HCT116 (cell line): ENCODE data around the gene ODF2L. TPM values are rescaled to one million over a fixed set of nuclear protein-coding genes. Genes with fewer than 3 reads are reported as not detected.

Experiments used
- ATAC-seq: fragments of 200-7000 bp; cut with Tn5 transposase; 2 replicates; pipeline ENCODE4 v1.9.1; 2020; ENCODE audit warnings: mild to moderate bottlenecking, moderate library complexity
- Bru-seq: library from RNA; stranded (reverse); fragments of 400-500 nt; gene quantifications from one replicate; lab custom pipeline; 2021; lab: Mats Ljungman, UMichigan
- BruChase-seq, 2 experiments: library from RNA; stranded (reverse); fragments of 400-500 nt; gene quantifications; one replicate each; lab custom pipeline; 2021; lab: Mats Ljungman, UMichigan
- BruUV-seq: library from RNA; stranded (reverse); fragments of 400-500 nt; replicated peaks from 2 replicates; lab custom pipeline; 2021; lab: Mats Ljungman, UMichigan
- CTCF ChIA-PET: fragments of 300-600 bp; sonication (Branson Sonifier 250); formaldehyde crosslinking; loops from one replicate; lab custom pipeline; 2021; ENCODE audit warnings: antibody characterized with exemption; lab: Charles Lee
- POLR2A ChIA-PET: fragments of 300-600, 350-600 bp; sonication (Branson Sonifier 250); formaldehyde crosslinking; loops from one replicate; lab custom pipeline; 2021; ENCODE audit warnings: antibody characterized with exemption; lab: Charles Lee
- RAD21 ChIA-PET, 2 experiments: fragments of 300-600 bp; sonication (Branson Sonifier 250); formaldehyde crosslinking; loops; one replicate each; lab custom pipeline; 2023; ENCODE audit warnings: low total read pairs in 2 of 2; ENCODE audit not compliant: uncharacterized antibody in 2 of 2, unreplicated experiment in 2 of 2, low non-redundant PET in 1 of 2; lab: Charles Lee
- DNase-seq: peaks from one replicate; pipeline ENCODE4 v3.0.0-alpha.2; 2010; ENCODE audit warnings: low read depth, low spot score
- H2AFZ ChIP-seq: fragments of 200-600 bp; shearing (Covaris generic), sonication (generic); 2 replicates; pipeline ENCODE4 v1.6.1; 2017; ENCODE audit warnings: low read depth, mixed run types, mixed read lengths, antibody characterized with exemption, low read length; ENCODE audit not compliant: poor library complexity, severe bottlenecking
- H3K27ac ChIP-seq: 2 replicates; pipeline ENCODE4 v1.5.1; 2012; ENCODE audit warnings: low read depth, low read length
- H3K27me3 ChIP-seq: fragments of 200-600 bp; sonication (generic); 2 replicates; pipeline ENCODE4 v1.6.1; 2016; ENCODE audit warnings: mixed run types, low read length, mixed read lengths; ENCODE audit not compliant: insufficient read depth
- H3K36me3 ChIP-seq, 2 experiments: fragments of 200-500 bp in 1 of 2; fragments of 200-600 bp in 1 of 2; sonication (Bioruptor generic) in 1 of 2; sonication (generic) in 1 of 2; 2 replicates each; pipeline versions ENCODE4 v1.5.1 to v1.6.1; 2014 to 2016; ENCODE audit warnings: low read length in 2 of 2, inconsistent platforms in 1 of 2, mixed read lengths in 1 of 2, mixed run types in 1 of 2; ENCODE audit not compliant: insufficient read depth in 2 of 2, control insufficient read depth in 1 of 2
- H3K4me1 ChIP-seq, 2 experiments: fragments of 200-600 bp in 1 of 2; sonication (generic) in 1 of 2; 2 replicates each; pipeline versions ENCODE4 v1.5.1 to v1.6.1; 2012 to 2017; ENCODE audit warnings: low read length in 2 of 2, inconsistent platforms in 1 of 2, mild to moderate bottlenecking in 1 of 2, mixed read lengths in 1 of 2, mixed run types in 1 of 2, moderate library complexity in 1 of 2; ENCODE audit not compliant: insufficient read depth in 2 of 2, control insufficient read depth in 1 of 2
- H3K4me2 ChIP-seq: fragments of 200-600 bp; sonication (generic); 2 replicates; pipeline ENCODE4 v1.6.1; 2017; ENCODE audit warnings: mixed run types, low read length, mixed read lengths
- H3K4me3 ChIP-seq, 2 experiments: fragments of 200-600 bp in 1 of 2; sonication (generic) in 1 of 2; replicated peaks in 1 of 2; 2 replicates each; pipeline ENCODE4 v1.5.1; 2011 to 2016; ENCODE audit warnings: low read length in 2 of 2, control low read depth in 1 of 2, low read depth in 1 of 2, mild to moderate bottlenecking in 1 of 2, mixed read lengths in 1 of 2, mixed run types in 1 of 2
- H3K79me2 ChIP-seq: fragments of 200-600 bp; sonication (generic); 2 replicates; pipeline ENCODE4 v1.6.1; 2017; ENCODE audit warnings: mild to moderate bottlenecking, mixed run types, low read length, moderate library complexity, mixed read lengths; ENCODE audit not compliant: insufficient read depth
- H3K9ac ChIP-seq: fragments of 200-600 bp; sonication (generic); 2 replicates; pipeline ENCODE4 v1.6.1; 2016; ENCODE audit warnings: low read length, mixed read lengths
- H3K9me2 ChIP-seq: fragments of 200-600 bp; sonication (generic), shearing (Covaris generic); 2 replicates; pipeline ENCODE4 v1.6.1; 2017; ENCODE audit warnings: mixed run types, mild to moderate bottlenecking, moderate library complexity; ENCODE audit not compliant: insufficient read depth
- H3K9me3 ChIP-seq, 2 experiments: fragments of 200-500 bp in 1 of 2; fragments of 200-600 bp in 1 of 2; sonication (Bioruptor generic) in 1 of 2; sonication (generic) in 1 of 2; 2 replicates each; pipeline ENCODE4 v1.6.1; 2014 to 2017; ENCODE audit warnings: low read length in 2 of 2, mixed read lengths in 2 of 2, inconsistent platforms in 1 of 2, low read depth in 1 of 2, mild to moderate bottlenecking in 1 of 2, mixed run types in 1 of 2, moderate library complexity in 1 of 2; ENCODE audit not compliant: control insufficient read depth in 1 of 2, insufficient read depth in 1 of 2
- H4K20me1 ChIP-seq: fragments of 200-600 bp; sonication (generic), shearing (Covaris generic); 2 replicates; pipeline ENCODE4 v1.6.1; 2017; ENCODE audit warnings: mixed run types, mild to moderate bottlenecking, moderate library complexity; ENCODE audit not compliant: insufficient read depth
- CBX3 ChIP-seq: IDR thresholded peaks from 2 replicates; pipeline ENCODE4 v1.6.1; 2012; ENCODE audit warnings: low read depth
- CEBPB ChIP-seq: IDR thresholded peaks from 2 replicates; pipeline ENCODE4 v1.6.1; 2012; ENCODE audit warnings: low read depth
- EGR1 ChIP-seq: IDR thresholded peaks from 2 replicates; pipeline ENCODE4 v1.6.1; 2012; ENCODE audit warnings: low read depth
- EZH2 ChIP-seq: fragments of 200-600 bp; sonication (generic); IDR thresholded peaks from 2 replicates; pipeline ENCODE4 v1.6.1; 2017; ENCODE audit warnings: antibody characterized with exemption, mixed run types
- EZH2phosphoT487 ChIP-seq: fragments of 200-600 bp; IDR thresholded peaks from 2 replicates; pipeline ENCODE4 v1.6.1; 2018; ENCODE audit warnings: antibody characterized with exemption, borderline replicate concordance
- FOSL1 ChIP-seq: IDR thresholded peaks from 2 replicates; pipeline ENCODE4 v1.6.1; 2012; ENCODE audit warnings: low read depth
- JUND ChIP-seq: IDR thresholded peaks from 2 replicates; pipeline ENCODE4 v1.6.1; 2012
- POLR2AphosphoS5 ChIP-seq: IDR thresholded peaks from 2 replicates; pipeline ENCODE4 v1.6.1; 2011; ENCODE audit warnings: mild to moderate bottlenecking, low read depth, low read length, moderate library complexity
- SIN3A ChIP-seq: IDR thresholded peaks from 2 replicates; pipeline ENCODE4 v1.6.1; 2012; ENCODE audit warnings: low read depth
- SP1 ChIP-seq: IDR thresholded peaks from 2 replicates; pipeline ENCODE4 v1.6.1; 2012; ENCODE audit warnings: low read depth
- SRF ChIP-seq: IDR thresholded peaks from 2 replicates; pipeline ENCODE4 v1.6.1; 2012; ENCODE audit warnings: low read depth
- TCF7L2 ChIP-seq: IDR thresholded peaks from 2 replicates; pipeline ENCODE4 v1.7.0; 2011; ENCODE audit warnings: borderline replicate concordance, inconsistent platforms; ENCODE audit not compliant: insufficient read depth, insufficient read length; ENCODE audit errors: extremely low read depth
- YY1 ChIP-seq: IDR thresholded peaks from 2 replicates; pipeline ENCODE4 v1.6.1; 2011; ENCODE audit warnings: low read length, low read depth, moderate library complexity, mild to moderate bottlenecking; ENCODE audit not compliant: insufficient replicate concordance; ENCODE audit errors: extremely low read depth
- ZFX ChIP-seq: fragments of 450-650 bp; IDR thresholded peaks from 2 replicates; pipeline ENCODE4 v1.6.1; 2017
- ZNF274 ChIP-seq: fragments of 200-500 bp; sonication (Bioruptor generic); IDR thresholded peaks from 2 replicates; pipeline ENCODE4 v1.6.1; 2014; ENCODE audit warnings: mild to moderate bottlenecking, low read depth, low read length, inconsistent platforms
- intact Hi-C: fragments of 100-400 bp; cut with micrococcal nuclease; formaldehyde crosslinking; loops from 2 replicates; pipeline ENCODE4 v1.10.0; 2022
- long read RNA-seq: library from polyadenylated mRNA; unstranded; transcript quantifications from one replicate; pipeline ENCODE4 v2.0.0, GENCODE V29; 2021; ENCODE audit not compliant: unreplicated experiment
- polyA plus RNA-seq: library from polyadenylated mRNA; unstranded; fragments of >200 nt; gene quantifications from 2 replicates; pipeline ENCODE4 v1.2.1, GENCODE V29; 2012; ENCODE audit warnings: missing spikeins
- total RNA-seq: library from RNA; stranded (reverse); gene quantifications from one replicate; pipeline ENCODE4 v1.2.1, GENCODE V29; 2021; ENCODE audit not compliant: unreplicated experiment
- TF ChIP-seq, protein P1 (sequence below), 3 experiments: fragments of 200-600 bp in 1 of 3; sonication (generic) in 1 of 3; IDR thresholded peaks in 2 of 3; conservative IDR thresholded peaks in 1 of 3; 2 replicates each; pipeline ENCODE4 v1.5.1; 2012 to 2017; ENCODE audit warnings: low read depth in 2 of 3, low read length in 2 of 3, antibody characterized with exemption in 1 of 3, borderline replicate concordance in 1 of 3, control low read depth in 1 of 3, mild to moderate bottlenecking in 1 of 3, mixed read lengths in 1 of 3, mixed run types in 1 of 3, moderate library complexity in 1 of 3; ENCODE audit not compliant: insufficient read depth in 1 of 3
- TF ChIP-seq, protein P2 (sequence below): IDR thresholded peaks from 2 replicates; pipeline ENCODE4 v1.6.1; 2012
- TF ChIP-seq, protein P3 (sequence below): IDR thresholded peaks from 2 replicates; pipeline ENCODE4 v1.6.1; 2012; ENCODE audit warnings: low read depth

The ODF2L gene, protein sequence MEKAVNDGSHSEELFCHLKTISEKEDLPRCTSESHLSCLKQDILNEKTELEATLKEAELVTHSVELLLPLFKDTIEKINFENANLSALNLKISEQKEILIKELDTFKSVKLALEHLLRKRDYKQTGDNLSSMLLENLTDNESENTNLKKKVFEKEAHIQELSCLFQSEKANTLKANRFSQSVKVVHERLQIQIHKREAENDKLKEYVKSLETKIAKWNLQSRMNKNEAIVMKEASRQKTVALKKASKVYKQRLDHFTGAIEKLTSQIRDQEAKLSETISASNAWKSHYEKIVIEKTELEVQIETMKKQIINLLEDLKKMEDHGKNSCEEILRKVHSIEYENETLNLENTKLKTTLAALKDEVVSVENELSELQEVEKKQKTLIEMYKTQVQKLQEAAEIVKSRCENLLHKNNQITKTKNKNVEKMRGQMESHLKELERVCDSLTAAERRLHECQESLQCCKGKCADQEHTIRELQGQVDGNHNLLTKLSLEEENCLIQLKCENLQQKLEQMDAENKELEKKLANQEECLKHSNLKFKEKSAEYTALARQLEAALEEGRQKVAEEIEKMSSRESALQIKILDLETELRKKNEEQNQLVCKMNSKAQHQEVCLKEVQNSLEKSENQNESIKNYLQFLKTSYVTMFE
- total RNA-seq (33.7 TPM), Bru-seq, nascent RNA (percentile 80 among the genes with signal in this experiment), BruChase-seq, experiment 1, labeled RNA remaining after a 6-hour chase (percentile 83 among the genes with signal in this experiment), BruChase-seq, experiment 2, labeled RNA remaining after a 2-hour chase (percentile 90 among the genes with signal in this experiment)
- 5.1 and 8.0 TPM in 2 replicates for polyA plus RNA-seq
- long read RNA-seq, partial matches to known transcripts = 6 of 37 reads
- long read RNA-seq, other reads (novel, unspliced or antisense) = 23 of 37 reads

DNA sequence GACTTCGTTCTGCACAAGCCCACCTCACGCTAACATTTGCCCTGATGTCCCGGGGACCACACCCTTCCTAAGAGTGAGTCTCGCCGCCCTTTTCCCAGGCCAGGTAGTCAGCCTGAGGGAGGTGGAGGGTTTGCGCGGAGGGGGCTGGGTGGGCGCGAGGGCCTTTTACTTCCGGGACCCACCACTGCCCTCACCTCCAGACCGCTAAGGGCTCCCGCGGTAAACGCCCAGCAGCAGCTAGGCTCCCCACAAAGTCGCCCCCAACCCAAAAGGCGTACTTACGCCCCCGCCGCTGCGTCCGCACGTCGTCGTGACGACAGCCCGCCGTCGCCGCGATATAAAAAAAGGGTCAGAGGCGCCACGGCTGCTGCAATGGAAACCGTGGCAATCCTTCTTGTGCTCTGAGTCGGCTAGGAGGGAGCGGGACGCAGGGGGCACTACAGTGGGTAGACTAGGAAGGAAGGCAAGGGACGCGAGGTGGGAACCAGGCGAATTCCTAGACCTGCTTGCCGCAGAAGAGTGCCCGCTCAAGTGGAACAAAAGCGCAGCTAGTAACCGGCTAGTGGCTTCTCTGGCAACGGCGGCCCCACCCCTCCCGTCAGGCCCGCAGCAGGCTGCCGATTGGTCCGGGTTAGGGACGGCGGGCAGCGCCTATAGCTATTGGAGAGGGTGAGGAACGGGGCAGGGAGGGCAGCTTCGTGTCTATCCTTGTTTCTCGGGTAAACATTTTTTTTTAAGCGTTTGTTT is at the start of gene ODF2L:
TSS of gene ODF2L (minus strand) at position 573 of the 747 bp plus-strand sequence. CDS start 9,296 bp downstream, outside the sequence.
- peak within 1 kb of the TSS; percentile 80 to 82 for H3K4me3 ChIP-seq
- peaks cover 12% of the 10 kb centered on the region for H3K79me2 ChIP-seq
- peak; percentile 99 for ATAC-seq
- ChIA-PET CTCF (interaction anchor here (1.0 to 1.4 kb wide), 2 partner anchors 16 to 308 kb away, joined by 3 to 4 read pairs; partner anchors contain the start of gene SH3GLB1), POLR2A (interaction anchor here (0.7 to 1.0 kb wide), 4 partner anchors 10 to 300 kb away, joined by 3 to 5 read pairs (median 4); no protein-coding TSS in a partner anchor), RAD21 (no interaction called here)
- peak within 1 kb of the TSS; percentile 83 for H2AFZ ChIP-seq
- H3K4me1 ChIP-seq = peaks cover 4 to 14% of the 10 kb centered on the region in 2 experiments; a peak in 3 of 4 replicates
- no TSS peak for BruUV-seq
- peak; percentile 70 for DNase-seq
- H3K27ac ChIP-seq = peak within 1 kb of the TSS; percentile 69
- H3K9me2 ChIP-seq = no peaks in the 10 kb centered on the region
- H3K9ac ChIP-seq = peak within 1 kb of the TSS; percentile 76
- no peaks in the 10 kb centered on the region for H3K9me3 ChIP-seq
- intact Hi-C loops = no loop called here
- H3K27me3 ChIP-seq = no peaks in the 10 kb centered on the region
- H4K20me1 ChIP-seq = no peaks in the 10 kb centered on the region
- no peaks in the 10 kb centered on the region for H3K36me3 ChIP-seq
- H3K4me2 ChIP-seq = peak within 1 kb of the TSS; percentile 94
- TF ChIP-seq ZFX = no peak
- TF ChIP-seq, protein P1, sequence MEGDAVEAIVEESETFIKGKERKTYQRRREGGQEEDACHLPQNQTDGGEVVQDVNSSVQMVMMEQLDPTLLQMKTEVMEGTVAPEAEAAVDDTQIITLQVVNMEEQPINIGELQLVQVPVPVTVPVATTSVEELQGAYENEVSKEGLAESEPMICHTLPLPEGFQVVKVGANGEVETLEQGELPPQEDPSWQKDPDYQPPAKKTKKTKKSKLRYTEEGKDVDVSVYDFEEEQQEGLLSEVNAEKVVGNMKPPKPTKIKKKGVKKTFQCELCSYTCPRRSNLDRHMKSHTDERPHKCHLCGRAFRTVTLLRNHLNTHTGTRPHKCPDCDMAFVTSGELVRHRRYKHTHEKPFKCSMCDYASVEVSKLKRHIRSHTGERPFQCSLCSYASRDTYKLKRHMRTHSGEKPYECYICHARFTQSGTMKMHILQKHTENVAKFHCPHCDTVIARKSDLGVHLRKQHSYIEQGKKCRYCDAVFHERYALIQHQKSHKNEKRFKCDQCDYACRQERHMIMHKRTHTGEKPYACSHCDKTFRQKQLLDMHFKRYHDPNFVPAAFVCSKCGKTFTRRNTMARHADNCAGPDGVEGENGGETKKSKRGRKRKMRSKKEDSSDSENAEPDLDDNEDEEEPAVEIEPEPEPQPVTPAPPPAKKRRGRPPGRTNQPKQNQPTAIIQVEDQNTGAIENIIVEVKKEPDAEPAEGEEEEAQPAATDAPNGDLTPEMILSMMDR (IDR thresholded peaks at IDR 0.05 in 2 of 3, conservative IDR thresholded peaks at IDR 0.05 in 1 of 3; ENCODE audit: borderline replicate concordance in 1 of 3, insufficient read depth in 1 of 3, low read depth in 2 of 3, low read length in 2 of 3) = no peak
- TF ChIP-seq CBX3 = no peak
- no peak for TF ChIP-seq SRF
- peak; percentile 15; the same call in 1 of the 2 replicates for TF ChIP-seq SP1
- TF ChIP-seq, protein P2, sequence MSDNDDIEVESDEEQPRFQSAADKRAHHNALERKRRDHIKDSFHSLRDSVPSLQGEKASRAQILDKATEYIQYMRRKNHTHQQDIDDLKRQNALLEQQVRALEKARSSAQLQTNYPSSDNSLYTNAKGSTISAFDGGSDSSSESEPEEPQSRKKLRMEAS = no peak
- peak; percentile 68 for TF ChIP-seq SIN3A
- TF ChIP-seq YY1 = peak; percentile 68
- no peak for TF ChIP-seq CEBPB
- no peak for TF ChIP-seq FOSL1
- TF ChIP-seq ZNF274 = no peak
- TF ChIP-seq JUND = no peak
- TF ChIP-seq EZH2phosphoT487 = no peak
- TF ChIP-seq TCF7L2 = no peak
- peak; percentile 94 for TF ChIP-seq EGR1
- TF ChIP-seq, protein P3, sequence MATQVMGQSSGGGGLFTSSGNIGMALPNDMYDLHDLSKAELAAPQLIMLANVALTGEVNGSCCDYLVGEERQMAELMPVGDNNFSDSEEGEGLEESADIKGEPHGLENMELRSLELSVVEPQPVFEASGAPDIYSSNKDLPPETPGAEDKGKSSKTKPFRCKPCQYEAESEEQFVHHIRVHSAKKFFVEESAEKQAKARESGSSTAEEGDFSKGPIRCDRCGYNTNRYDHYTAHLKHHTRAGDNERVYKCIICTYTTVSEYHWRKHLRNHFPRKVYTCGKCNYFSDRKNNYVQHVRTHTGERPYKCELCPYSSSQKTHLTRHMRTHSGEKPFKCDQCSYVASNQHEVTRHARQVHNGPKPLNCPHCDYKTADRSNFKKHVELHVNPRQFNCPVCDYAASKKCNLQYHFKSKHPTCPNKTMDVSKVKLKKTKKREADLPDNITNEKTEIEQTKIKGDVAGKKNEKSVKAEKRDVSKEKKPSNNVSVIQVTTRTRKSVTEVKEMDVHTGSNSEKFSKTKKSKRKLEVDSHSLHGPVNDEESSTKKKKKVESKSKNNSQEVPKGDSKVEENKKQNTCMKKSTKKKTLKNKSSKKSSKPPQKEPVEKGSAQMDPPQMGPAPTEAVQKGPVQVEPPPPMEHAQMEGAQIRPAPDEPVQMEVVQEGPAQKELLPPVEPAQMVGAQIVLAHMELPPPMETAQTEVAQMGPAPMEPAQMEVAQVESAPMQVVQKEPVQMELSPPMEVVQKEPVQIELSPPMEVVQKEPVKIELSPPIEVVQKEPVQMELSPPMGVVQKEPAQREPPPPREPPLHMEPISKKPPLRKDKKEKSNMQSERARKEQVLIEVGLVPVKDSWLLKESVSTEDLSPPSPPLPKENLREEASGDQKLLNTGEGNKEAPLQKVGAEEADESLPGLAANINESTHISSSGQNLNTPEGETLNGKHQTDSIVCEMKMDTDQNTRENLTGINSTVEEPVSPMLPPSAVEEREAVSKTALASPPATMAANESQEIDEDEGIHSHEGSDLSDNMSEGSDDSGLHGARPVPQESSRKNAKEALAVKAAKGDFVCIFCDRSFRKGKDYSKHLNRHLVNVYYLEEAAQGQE = no peak
- TF ChIP-seq EZH2 = no peak
- TF ChIP-seq POLR2AphosphoS5 = peak; percentile 82
